Measurements from ENCODE around the gene HOXD9.

The HOXD9 gene

GRCh38 chr2:176138923-176139660 is 16.6 kb downstream of the HOXD9 start:
- H3K27ac Mint-ChIP-seq: peak overlapping the region; percentile 54
- H3K36me3 Mint-ChIP-seq (ENCODE audit: low read depth): peaks cover 2% of the 10 kb centered on the region
- H3K27me3 Mint-ChIP-seq (ENCODE audit: low read depth): peaks cover 93% of the 10 kb centered on the region
- H3K4me1 Mint-ChIP-seq (ENCODE audit: low read depth): peaks cover 16% of the 10 kb centered on the region
- H3K9me3 Mint-ChIP-seq: no peaks in the 10 kb centered on the region
- no peak overlapping the region for H3K4me3 Mint-ChIP-seq

DNA sequence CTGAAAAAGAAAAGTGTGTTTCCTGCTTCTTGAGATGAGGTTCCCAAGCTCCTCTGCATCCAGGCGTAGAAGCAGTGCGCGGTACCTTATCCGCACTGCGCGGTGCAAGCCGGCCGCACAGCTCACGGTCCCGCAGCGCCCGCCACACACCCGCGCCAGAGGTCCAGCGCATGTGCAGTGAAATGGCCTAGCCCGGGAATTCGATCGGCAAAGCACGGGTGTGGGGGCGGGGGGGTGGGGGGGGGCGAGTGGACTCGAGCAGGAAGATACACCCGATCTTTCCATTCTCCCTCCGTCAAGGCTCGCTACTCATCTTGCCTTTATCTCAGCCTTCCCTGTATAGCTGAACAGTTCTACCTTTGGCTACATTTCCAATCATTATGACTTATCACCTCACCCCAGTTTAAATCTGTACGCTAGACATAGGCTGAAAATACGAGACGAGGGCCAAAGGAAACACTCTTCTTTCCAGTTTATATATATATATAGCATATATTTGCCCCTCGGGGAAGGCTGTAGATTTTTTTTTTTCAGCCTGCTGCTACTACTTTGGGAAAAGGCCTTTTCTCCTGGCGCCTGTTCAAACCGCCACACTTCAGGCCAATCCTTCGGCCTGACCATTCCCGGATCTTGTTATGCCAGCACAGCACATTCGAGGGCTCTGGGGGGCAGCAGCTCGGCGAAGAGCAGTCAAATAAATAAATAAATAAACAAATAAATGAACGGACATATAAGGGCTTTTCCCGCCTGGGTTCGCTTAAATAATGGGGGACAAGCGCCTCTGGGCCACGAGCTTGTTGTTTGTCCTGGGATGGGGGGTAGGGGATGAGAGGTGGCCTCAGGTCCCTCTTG is 17.4 kb downstream of the HOXD9 start:
- H3K4me3 Mint-ChIP-seq: no peak overlapping the region

DNA sequence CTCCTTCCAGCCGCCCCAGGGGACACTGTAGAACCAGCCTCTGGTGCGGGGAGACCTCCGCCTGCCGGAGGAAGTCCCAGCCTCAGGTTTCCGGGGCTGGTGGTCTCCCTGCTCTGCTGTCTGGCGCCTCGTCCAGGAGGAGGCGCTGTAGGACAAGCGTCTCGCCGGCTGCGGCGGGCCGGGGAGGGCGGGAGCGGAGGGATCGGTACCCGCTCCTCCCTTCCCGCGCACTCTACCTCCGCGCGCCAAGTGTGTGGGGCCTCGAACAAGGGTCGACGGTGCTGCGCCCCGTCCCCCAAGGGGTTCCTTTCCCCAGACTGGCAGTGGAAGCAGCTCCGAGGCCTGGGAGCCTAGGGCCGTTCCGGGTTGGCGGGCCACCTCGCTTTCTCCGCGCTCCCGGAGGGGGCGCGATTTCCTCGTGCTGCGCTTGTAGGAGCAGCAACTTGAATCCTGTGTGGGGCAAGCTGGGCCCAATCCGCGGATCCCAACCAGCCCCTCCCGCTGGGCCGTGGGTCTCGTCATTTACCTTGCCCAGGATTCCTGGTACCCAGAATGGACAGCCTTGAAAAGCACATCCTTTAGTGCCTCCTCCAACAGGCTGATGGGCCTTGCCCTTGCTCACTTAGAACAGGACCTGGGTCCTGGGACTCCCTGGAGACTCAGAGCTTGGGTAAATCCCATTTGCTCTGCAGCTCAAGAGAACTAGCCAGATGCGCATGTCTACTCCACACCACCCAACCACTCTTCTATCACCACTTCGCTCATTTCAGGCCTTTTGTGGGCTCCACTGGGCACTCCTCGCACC is 18.2 kb downstream of the HOXD9 start:
- Mint-ChIP-seq H3K4me1 (ENCODE audit: low read depth) (peaks cover 14% of the 10 kb centered on the region), H3K4me3 (peak overlapping the region; percentile 39), H3K27ac (no peak overlapping the region), H3K36me3 (ENCODE audit: low read depth) (peaks cover 2% of the 10 kb centered on the region), H3K27me3 (ENCODE audit: low read depth) (peaks cover 92% of the 10 kb centered on the region), H3K9me3 (no peaks in the 10 kb centered on the region)

More for the DNA sequence above, 17.4 kb downstream of the HOXD9 start:
- peaks cover 2% of the 10 kb centered on the region for H3K36me3 Mint-ChIP-seq (ENCODE audit: low read depth)
- peaks cover 92% of the 10 kb centered on the region for H3K27me3 Mint-ChIP-seq (ENCODE audit: low read depth)
- H3K9me3 Mint-ChIP-seq: no peaks in the 10 kb centered on the region
- no peak overlapping the region for H3K27ac Mint-ChIP-seq
- peaks cover 16% of the 10 kb centered on the region for H3K4me1 Mint-ChIP-seq (ENCODE audit: low read depth)

GRCh38 chr2:176142281-176142680 is 19.8 kb downstream of the HOXD9 start:
- no peaks in the 10 kb centered on the region for H3K9me3 Mint-ChIP-seq
- H3K4me1 Mint-ChIP-seq (ENCODE audit: low read depth): peaks cover 13% of the 10 kb centered on the region
- peaks cover 95% of the 10 kb centered on the region for H3K27me3 Mint-ChIP-seq (ENCODE audit: low read depth)
- H3K36me3 Mint-ChIP-seq (ENCODE audit: low read depth): peaks cover 2% of the 10 kb centered on the region
- H3K27ac Mint-ChIP-seq: no peak overlapping the region
- H3K4me3 Mint-ChIP-seq: no peak overlapping the region

DNA sequence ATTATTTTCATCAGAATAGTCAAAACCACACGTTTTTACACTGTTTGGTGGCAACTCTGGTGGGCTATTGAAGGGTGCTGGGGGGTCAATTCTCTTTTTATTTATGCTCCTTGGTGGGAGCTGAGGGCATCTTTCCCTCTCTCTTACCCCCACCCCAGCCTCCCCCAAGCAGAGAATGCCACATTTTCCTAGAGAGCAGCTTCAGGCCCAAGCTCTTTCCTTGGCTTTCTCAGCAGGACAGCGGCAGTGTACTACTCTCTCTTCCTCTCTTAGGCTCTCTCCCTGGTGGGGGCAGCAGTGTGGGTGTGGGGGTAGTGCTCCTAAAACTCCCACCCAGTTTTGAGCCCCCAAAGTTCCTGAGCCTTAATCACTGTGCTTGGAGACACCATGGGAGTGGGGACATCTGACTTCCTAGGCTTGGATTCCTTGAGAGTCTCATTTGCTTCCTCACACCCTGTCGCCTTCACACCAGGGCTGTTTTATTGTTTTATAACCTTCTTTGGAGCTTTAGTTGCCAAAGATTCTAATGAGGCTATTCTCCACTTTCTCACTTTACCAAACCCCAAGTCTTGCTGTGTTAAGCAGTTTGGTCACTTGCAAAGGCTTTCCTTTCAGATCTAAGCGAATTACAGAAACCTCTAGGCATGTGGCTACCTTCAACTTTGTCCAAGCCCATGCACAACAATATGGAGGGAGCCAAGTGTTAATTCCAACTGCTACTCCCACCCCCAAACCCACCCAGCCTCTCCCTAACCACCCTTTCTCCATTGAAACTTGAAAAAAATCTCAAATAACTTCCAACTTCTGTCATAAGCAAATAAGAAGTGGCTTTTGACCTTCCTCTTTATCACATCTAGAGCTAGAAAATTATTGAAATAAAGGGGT is 22.8 kb downstream of the HOXD9 start:
- Mint-ChIP-seq H3K27me3 (ENCODE audit: low read depth) (peaks cover 95% of the 10 kb centered on the region), H3K4me3 (no peak overlapping the region), H3K9me3 (no peaks in the 10 kb centered on the region), H3K27ac (no peak overlapping the region), H3K4me1 (ENCODE audit: low read depth) (peaks cover 5% of the 10 kb centered on the region), H3K36me3 (ENCODE audit: low read depth) (no peaks in the 10 kb centered on the region)

GRCh38 chr2:176146101-176146500 is 23.6 kb downstream of the HOXD9 start:
- Mint-ChIP-seq H3K36me3 (ENCODE audit: low read depth) (no peaks in the 10 kb centered on the region), H3K4me1 (ENCODE audit: low read depth) (peaks cover 5% of the 10 kb centered on the region), H3K9me3 (no peaks in the 10 kb centered on the region), H3K27me3 (ENCODE audit: low read depth) (peaks cover 98% of the 10 kb centered on the region), H3K27ac (no peak overlapping the region), H3K4me3 (no peak overlapping the region)

GRCh38 chr2:176146645-176147044 is 24.1 kb downstream of the HOXD9 start:
- Mint-ChIP-seq H3K4me3 (no peak overlapping the region), H3K27ac (no peak overlapping the region), H3K9me3 (no peaks in the 10 kb centered on the region), H3K27me3 (ENCODE audit: low read depth) (peaks cover 98% of the 10 kb centered on the region), H3K36me3 (ENCODE audit: low read depth) (no peaks in the 10 kb centered on the region), H3K4me1 (ENCODE audit: low read depth) (no peaks in the 10 kb centered on the region)

DNA sequence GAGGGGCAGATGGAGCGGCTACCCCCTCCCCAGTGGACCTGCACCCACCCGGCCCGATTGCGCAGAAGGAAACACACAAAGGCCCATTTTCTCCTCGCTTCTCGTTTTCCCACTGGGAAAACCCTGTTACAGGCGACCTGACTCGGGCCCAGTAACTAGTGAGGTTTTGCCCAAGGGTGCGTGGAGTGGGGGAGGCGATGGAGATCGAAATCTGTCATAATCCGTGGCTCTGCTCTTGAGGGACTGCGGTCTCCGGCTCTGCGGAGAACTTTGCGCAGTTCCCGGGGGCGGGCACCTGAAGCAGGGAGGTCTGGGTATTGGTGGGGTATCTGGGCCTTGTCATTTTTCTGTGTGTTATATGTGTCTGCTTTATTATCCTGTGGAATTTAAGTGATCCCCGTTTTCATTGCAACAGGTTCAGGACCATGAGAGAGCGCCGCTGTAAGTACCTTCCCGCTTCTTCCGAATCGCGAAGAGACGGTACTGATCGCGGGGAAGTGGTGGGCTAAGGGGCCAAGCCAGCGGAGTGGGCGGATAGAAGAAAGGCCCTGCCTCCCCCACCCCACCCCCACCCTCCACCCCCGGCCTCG is 24.8 kb downstream of the HOXD9 start:
- Mint-ChIP-seq H3K27ac (no peak overlapping the region), H3K36me3 (ENCODE audit: low read depth) (no peaks in the 10 kb centered on the region), H3K9me3 (no peaks in the 10 kb centered on the region), H3K27me3 (ENCODE audit: low read depth) (peaks cover 92% of the 10 kb centered on the region), H3K4me3 (no peak overlapping the region), H3K4me1 (ENCODE audit: low read depth) (no peaks in the 10 kb centered on the region)

GRCh38 chr2:176147800-176148496 is 25.4 kb downstream of the HOXD9 start:
- H3K4me1 Mint-ChIP-seq (ENCODE audit: low read depth): no peaks in the 10 kb centered on the region
- H3K27me3 Mint-ChIP-seq (ENCODE audit: low read depth): peaks cover 93% of the 10 kb centered on the region
- H3K9me3 Mint-ChIP-seq: no peaks in the 10 kb centered on the region
- H3K4me3 Mint-ChIP-seq: no peak overlapping the region
- no peaks in the 10 kb centered on the region for H3K36me3 Mint-ChIP-seq (ENCODE audit: low read depth)
- no peak overlapping the region for H3K27ac Mint-ChIP-seq

GRCh38 chr2:176148751-176149421 is 26.4 kb downstream of the HOXD9 start:
- no peak overlapping the region for H3K4me3 Mint-ChIP-seq
- H3K27ac Mint-ChIP-seq: no peak overlapping the region
- no peaks in the 10 kb centered on the region for H3K4me1 Mint-ChIP-seq (ENCODE audit: low read depth)

DNA sequence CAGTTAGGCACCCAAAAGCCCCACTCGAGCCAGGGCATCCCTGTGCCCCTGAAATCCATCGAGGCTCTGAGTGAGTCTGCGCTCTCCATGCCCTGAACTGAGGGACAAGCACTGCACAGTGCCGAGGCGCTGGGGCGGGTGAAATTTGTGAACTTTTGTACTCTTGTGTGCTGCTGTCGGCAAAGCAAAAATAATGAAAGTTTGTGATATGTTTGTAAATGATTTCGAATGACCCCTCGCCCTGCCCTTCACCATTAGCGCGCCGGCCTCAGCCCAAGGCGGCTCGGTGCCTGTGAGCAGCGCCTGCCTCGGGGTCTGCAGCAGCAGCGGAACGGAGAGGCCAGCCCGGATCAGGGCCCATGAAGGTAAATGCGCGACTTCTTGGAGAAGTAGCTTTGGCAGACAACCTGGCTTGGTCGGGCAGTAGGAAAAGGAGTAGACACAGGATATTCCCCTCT is 27.0 kb downstream of the HOXD9 start:
- peaks cover 93% of the 10 kb centered on the region for H3K27me3 Mint-ChIP-seq (ENCODE audit: low read depth)

More at GRCh38 chr2:176148751-176149421, 26.4 kb downstream of the HOXD9 start:
- H3K36me3 Mint-ChIP-seq (ENCODE audit: low read depth): no peaks in the 10 kb centered on the region
- H3K9me3 Mint-ChIP-seq: no peaks in the 10 kb centered on the region
- peaks cover 93% of the 10 kb centered on the region for H3K27me3 Mint-ChIP-seq (ENCODE audit: low read depth)

GRCh38 chr2:176149939-176150583 is 27.5 kb downstream of the HOXD9 start:
- Mint-ChIP-seq H3K27ac (no peak overlapping the region), H3K4me1 (ENCODE audit: low read depth) (no peaks in the 10 kb centered on the region), H3K4me3 (no peak overlapping the region), H3K9me3 (no peaks in the 10 kb centered on the region), H3K36me3 (ENCODE audit: low read depth) (no peaks in the 10 kb centered on the region), H3K27me3 (ENCODE audit: low read depth) (peaks cover 93% of the 10 kb centered on the region)

More for the DNA sequence above, 27.0 kb downstream of the HOXD9 start:
- H3K4me3 Mint-ChIP-seq: no peak overlapping the region
- H3K9me3 Mint-ChIP-seq: no peaks in the 10 kb centered on the region
- no peaks in the 10 kb centered on the region for H3K4me1 Mint-ChIP-seq (ENCODE audit: low read depth)
- no peaks in the 10 kb centered on the region for H3K36me3 Mint-ChIP-seq (ENCODE audit: low read depth)
- H3K27ac Mint-ChIP-seq: no peak overlapping the region

Measured in T-helper 1 cell treated with Interleukin-12 subunit alpha and Interleukin-12 subunit beta and Interleukin-4 antibody, amounts not matched to agents 30 μg/mL and 1 μg/mL, for 36 hours (primary cell).